Measurements from ENCODE around the gene NT5C.

Gene NT5C

DNA sequence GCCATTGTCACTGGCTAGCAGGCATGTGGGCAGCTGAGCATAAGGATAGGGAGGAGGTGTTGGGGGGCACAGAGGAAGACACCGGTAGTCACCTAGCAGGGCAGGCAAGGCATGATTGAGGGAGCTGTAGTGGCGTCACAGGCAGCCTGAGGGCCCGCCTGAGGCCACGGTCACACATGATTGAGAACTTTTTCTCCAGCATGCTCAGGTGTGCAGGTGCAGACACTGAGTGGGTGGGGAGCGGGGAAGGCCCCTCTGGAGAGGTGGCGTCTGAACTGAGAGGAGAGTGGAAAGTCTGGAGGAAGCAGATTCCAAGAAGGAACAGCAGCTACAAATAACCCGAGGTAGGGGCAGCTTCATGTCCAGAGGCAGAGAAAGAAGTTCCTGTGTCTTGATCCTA, 32.7 kb downstream of the NT5C start:
- no peak overlapping the region for H3K27ac ChIP-seq (ENCODE audit: extremely low read depth, low read depth, low read length)
- H3K4me1 ChIP-seq (ENCODE audit: control insufficient read depth, insufficient read depth, low read length), result no peaks in the 10 kb centered on the region; the same call in 1 of the 2 replicates
- POLR2A ChIA-PET, result interaction anchor here (0.6 to 1.1 kb wide), 2 partner anchors 23 to 32 kb away, joined by 3 to 4 read pairs; no protein-coding TSS in a partner anchor
- peaks cover 0 to 19% of the 10 kb centered on the region in 2 experiments; a peak in 1 of 3 replicates for H3K36me3 ChIP-seq (ENCODE audit: control insufficient read depth in 2 of 2, insufficient read depth in 1 of 2, low read length in 2 of 2)
- TF ChIP-seq ZNF19 (tag by site-specific recombination; IDR thresholded peaks at IDR 0.05; ENCODE audit: low read depth) (no peak), KLF16 (tag by site-specific recombination; IDR thresholded peaks at IDR 0.05) (no peak), ZNF473 (tag by site-specific recombination; IDR thresholded peaks at IDR 0.05) (no peak), ZBTB1 (tag by site-specific recombination; IDR thresholded peaks at IDR 0.05) (no peak)
- TF ChIP-seq, protein P1, sequence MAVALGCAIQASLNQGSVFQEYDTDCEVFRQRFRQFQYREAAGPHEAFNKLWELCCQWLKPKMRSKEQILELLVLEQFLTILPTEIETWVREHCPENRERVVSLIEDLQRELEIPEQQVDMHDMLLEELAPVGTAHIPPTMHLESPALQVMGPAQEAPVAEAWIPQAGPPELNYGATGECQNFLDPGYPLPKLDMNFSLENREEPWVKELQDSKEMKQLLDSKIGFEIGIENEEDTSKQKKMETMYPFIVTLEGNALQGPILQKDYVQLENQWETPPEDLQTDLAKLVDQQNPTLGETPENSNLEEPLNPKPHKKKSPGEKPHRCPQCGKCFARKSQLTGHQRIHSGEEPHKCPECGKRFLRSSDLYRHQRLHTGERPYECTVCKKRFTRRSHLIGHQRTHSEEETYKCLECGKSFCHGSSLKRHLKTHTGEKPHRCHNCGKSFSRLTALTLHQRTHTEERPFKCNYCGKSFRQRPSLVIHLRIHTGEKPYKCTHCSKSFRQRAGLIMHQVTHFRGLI (tag by site-specific recombination; IDR thresholded peaks at IDR 0.05), result no peak
- CTCF ChIA-PET, result interaction anchor here (0.7 to 0.9 kb wide), 2 partner anchors 13 to 15 kb away, joined by 3 read pairs; no protein-coding TSS in a partner anchor
- H3K4me3 ChIP-seq (ENCODE audit: low read depth, low read length), result no peak overlapping the region
- H3K9me3 ChIP-seq (ENCODE audit: control insufficient read depth, insufficient read depth, low read depth, low read length), result no peaks in the 10 kb centered on the region

DNA sequence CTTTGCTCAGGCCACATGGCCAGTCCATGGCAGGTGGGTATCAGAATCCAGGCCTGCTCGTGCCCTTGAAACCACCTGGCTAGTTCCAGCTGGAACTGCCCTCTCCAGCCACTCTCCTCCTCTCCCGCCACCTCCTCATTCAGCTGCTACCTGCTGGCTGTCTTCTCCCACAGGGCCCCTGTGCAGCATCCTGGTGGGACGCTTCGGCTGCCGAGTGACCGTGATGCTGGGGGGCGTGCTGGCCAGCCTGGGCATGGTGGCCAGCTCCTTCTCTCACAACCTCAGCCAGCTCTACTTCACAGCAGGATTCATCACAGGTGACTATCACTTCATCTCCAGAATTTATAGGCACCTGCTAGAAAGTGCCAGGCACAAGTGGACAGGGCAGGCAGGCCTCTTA, 33.7 kb downstream of the NT5C start:
- TF ChIP-seq, protein P2, sequence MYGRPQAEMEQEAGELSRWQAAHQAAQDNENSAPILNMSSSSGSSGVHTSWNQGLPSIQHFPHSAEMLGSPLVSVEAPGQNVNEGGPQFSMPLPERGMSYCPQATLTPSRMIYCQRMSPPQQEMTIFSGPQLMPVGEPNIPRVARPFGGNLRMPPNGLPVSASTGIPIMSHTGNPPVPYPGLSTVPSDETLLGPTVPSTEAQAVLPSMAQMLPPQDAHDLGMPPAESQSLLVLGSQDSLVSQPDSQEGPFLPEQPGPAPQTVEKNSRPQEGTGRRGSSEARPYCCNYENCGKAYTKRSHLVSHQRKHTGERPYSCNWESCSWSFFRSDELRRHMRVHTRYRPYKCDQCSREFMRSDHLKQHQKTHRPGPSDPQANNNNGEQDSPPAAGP (tag by site-specific recombination; IDR thresholded peaks at IDR 0.05), result no peak
- TF ChIP-seq ZNF354C (tag by site-specific recombination; IDR thresholded peaks at IDR 0.05; ENCODE audit: borderline replicate concordance, low read depth) (no peak), ZBTB48 (tag by site-specific recombination; IDR thresholded peaks at IDR 0.05) (no peak), ZNF391 (tag by site-specific recombination; IDR thresholded peaks at IDR 0.05; ENCODE audit: borderline replicate concordance, low read depth) (no peak), ZFP69B (tag by site-specific recombination; IDR thresholded peaks at IDR 0.05) (no peak), ZNF677 (tag by site-specific recombination; IDR thresholded peaks at IDR 0.05) (no peak), ZNF629 (tag by site-specific recombination; IDR thresholded peaks at IDR 0.05) (no peak), YY1 (tag by site-specific recombination; IDR thresholded peaks at IDR 0.05) (no peak), ZBTB20 (tag by site-specific recombination; IDR thresholded peaks at IDR 0.05) (no peak), ZNF274 (IDR thresholded peaks at IDR 0.05; ENCODE audit: low read length) (no peak), ZNF274 (tag by site-specific recombination; IDR thresholded peaks at IDR 0.05; ENCODE audit: borderline replicate concordance) (no peak), ZNF626 (tag by site-specific recombination; IDR thresholded peaks at IDR 0.05) (no peak)
- TF ChIP-seq, protein P1 (tag by site-specific recombination; IDR thresholded peaks at IDR 0.05), result no peak
- TF ChIP-seq, protein P3, sequence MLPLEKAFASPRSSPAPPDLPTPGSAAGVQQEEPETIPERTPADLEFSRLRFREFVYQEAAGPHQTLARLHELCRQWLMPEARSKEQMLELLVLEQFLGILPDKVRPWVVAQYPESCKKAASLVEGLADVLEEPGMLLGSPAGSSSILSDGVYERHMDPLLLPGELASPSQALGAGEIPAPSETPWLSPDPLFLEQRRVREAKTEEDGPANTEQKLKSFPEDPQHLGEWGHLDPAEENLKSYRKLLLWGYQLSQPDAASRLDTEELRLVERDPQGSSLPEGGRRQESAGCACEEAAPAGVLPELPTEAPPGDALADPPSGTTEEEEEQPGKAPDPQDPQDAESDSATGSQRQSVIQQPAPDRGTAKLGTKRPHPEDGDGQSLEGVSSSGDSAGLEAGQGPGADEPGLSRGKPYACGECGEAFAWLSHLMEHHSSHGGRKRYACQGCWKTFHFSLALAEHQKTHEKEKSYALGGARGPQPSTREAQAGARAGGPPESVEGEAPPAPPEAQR (tag by site-specific recombination; IDR thresholded peaks at IDR 0.05), result no peak
- H3K9me3 ChIP-seq (ENCODE audit: control insufficient read depth, insufficient read depth, low read depth, low read length), result no peaks in the 10 kb centered on the region
- H3K36me3 ChIP-seq (ENCODE audit: control insufficient read depth in 2 of 2, insufficient read depth in 1 of 2, low read length in 2 of 2), result peaks cover 0 to 19% of the 10 kb centered on the region in 2 experiments; a peak in 1 of 3 replicates
- ChIA-PET CTCF (interaction anchor here (0.8 kb wide), 1 partner anchor 85 kb away, joined by 3 read pairs; the partner anchor contains the start of gene MRPL58), POLR2A (interaction anchor here (1.1 to 2.8 kb wide), 2 partner anchors 8 to 33 kb away, joined by 4 to 19 read pairs; no protein-coding TSS in a partner anchor)
- no peak overlapping the region for H3K27ac ChIP-seq (ENCODE audit: extremely low read depth, low read depth, low read length)
- no peak overlapping the region for H3K4me3 ChIP-seq (ENCODE audit: low read depth, low read length)
- H3K4me1 ChIP-seq (ENCODE audit: control insufficient read depth, insufficient read depth, low read length), result no peaks in the 10 kb centered on the region; the same call in 1 of the 2 replicates

Data from HEK293 (cell line).